Astrocyte (in vitro differentiated cells and primary cell): ENCODE measurements around the gene EML3.

Experiments used
- CTCF ChIP-seq: IDR thresholded peaks from 2 replicates; pipeline ENCODE4 v1.5.1; 2011; ENCODE audit warnings: low read depth, mild to moderate bottlenecking, inconsistent platforms, low read length, moderate library complexity; ENCODE audit not compliant: insufficient read depth
- EZH2 ChIP-seq: IDR thresholded peaks from 2 replicates; pipeline ENCODE4 v1.6.1; 2012; ENCODE audit warnings: mild to moderate bottlenecking, low read length, inconsistent platforms; ENCODE audit not compliant: insufficient read depth

GRCh38 chr11:62601122-62601371 is 11.5 kb downstream of the EML3 start:
- no peak for TF ChIP-seq EZH2
- TF ChIP-seq CTCF: no peak
